ENCODE results near the gene FEM1C. TPM values are rescaled to one million over a fixed set of nuclear protein-coding genes. Genes with fewer than 3 reads are reported as not detected.

The FEM1C gene
- total and polyA plus RNA-seq, 3 experiments from 2014 or later: 2.9 to 14.7 (median 14.1) TPM

DNA sequence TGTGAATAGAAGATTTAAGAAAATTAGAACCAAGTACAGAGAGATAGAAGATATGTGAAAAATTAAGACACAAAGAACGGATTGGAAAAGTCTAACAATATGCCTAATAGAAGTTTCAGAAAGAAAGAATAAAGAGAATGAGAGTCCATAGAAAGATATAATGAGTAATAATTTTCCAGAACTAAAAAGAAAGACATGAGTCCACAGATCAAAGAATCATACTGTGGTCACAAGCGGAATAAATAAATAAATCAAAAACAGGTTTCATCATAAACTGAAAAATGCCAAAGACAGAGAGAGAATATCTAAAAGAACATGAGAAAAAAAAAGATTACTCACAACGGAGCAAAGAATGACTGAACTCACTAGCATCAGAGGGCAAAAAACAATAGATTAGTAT is 32.9 kb downstream of the FEM1C start:
- no peak for DNase-seq
- Mint-ChIP-seq H3K4me1 (no peaks in the 10 kb centered on the region), H3K9me3 (no peaks in the 10 kb centered on the region), H3K27me3 (peaks cover 0 to 4% of the 10 kb centered on the region in 2 donors), H3K36me3 (peaks cover 0 to 11% (median 5%) of the 10 kb centered on the region in 3 donors), H3K27ac (no peak overlapping the region), H3K4me3 (no peak overlapping the region)
- H3K4me3 ChIP-seq (ENCODE audit: low read length): no peak overlapping the region
- H3K27me3 ChIP-seq (ENCODE audit: insufficient read depth, low read length, poor library complexity, severe bottlenecking): no peaks in the 10 kb centered on the region
- no peaks in the 10 kb centered on the region for H3K9me3 ChIP-seq (ENCODE audit: low read length)
- ChIA-PET CTCF (no interaction called here), POLR2A (no interaction called here)
- H3K4me1 ChIP-seq (ENCODE audit: insufficient read depth, low read length): no peaks in the 10 kb centered on the region
- H3K27ac ChIP-seq (ENCODE audit: low read depth, low read length): no peak overlapping the region
- no peaks in the 10 kb centered on the region for H3K36me3 ChIP-seq (ENCODE audit: insufficient read depth, low read length)

- POLR2A ChIA-PET: no interaction called here
- H3K4me3 ChIP-seq (ENCODE audit: low read length): no peak overlapping the region
- DNase-seq: no peak
- H3K27ac Mint-ChIP-seq: no peak overlapping the region
- CTCF ChIA-PET: no interaction called here
- peaks cover 0 to 4% of the 10 kb centered on the region in 2 donors for H3K27me3 Mint-ChIP-seq
- H3K36me3 Mint-ChIP-seq: peaks cover 0 to 11% (median 5%) of the 10 kb centered on the region in 3 donors
- no peaks in the 10 kb centered on the region for H3K9me3 Mint-ChIP-seq
- H3K4me1 Mint-ChIP-seq: no peaks in the 10 kb centered on the region
- no peak overlapping the region for H3K27ac ChIP-seq (ENCODE audit: low read depth, low read length)
- no peaks in the 10 kb centered on the region for H3K36me3 ChIP-seq (ENCODE audit: insufficient read depth, low read length)
- H3K4me3 Mint-ChIP-seq: no peak overlapping the region
- no peaks in the 10 kb centered on the region for H3K9me3 ChIP-seq (ENCODE audit: low read length)
- no peaks in the 10 kb centered on the region for H3K4me1 ChIP-seq (ENCODE audit: insufficient read depth, low read length)
- no peaks in the 10 kb centered on the region for H3K27me3 ChIP-seq (ENCODE audit: insufficient read depth, low read length, poor library complexity, severe bottlenecking)
Measured at GRCh38 chr5:115510145-115510645, 34.4 kb downstream of the FEM1C start.

DNA sequence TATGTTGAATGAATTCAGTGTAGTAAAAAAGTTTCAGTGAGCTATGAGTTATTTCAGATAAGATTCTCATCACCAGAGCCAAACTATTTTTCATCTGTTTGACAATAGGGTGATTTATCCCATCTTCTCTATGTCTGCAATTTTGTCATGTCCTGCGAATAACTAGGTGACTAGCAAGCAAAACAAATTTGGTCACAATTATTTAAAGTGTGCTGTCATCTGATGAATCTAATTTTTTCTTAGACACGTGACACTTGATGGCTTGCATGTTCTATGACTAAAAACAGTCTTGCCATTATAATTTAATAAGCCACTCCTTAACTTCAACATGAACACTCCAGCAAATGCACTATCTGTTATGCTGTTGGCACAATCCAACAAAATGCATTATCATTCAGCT is 35.0 kb downstream of the FEM1C start:
- Histone ChIP-seq H3K27me3 (ENCODE audit: insufficient read depth, low read length, poor library complexity, severe bottlenecking) (no peaks in the 10 kb centered on the region), H3K27ac (ENCODE audit: low read depth, low read length) (no peak overlapping the region), H3K36me3 (ENCODE audit: insufficient read depth, low read length) (no peaks in the 10 kb centered on the region), H3K9me3 (ENCODE audit: low read length) (no peaks in the 10 kb centered on the region), H3K4me1 (ENCODE audit: insufficient read depth, low read length) (no peaks in the 10 kb centered on the region), H3K4me3 (ENCODE audit: low read length) (no peak overlapping the region)
- peaks cover 0 to 4% of the 10 kb centered on the region in 2 donors for H3K27me3 Mint-ChIP-seq
- H3K27ac Mint-ChIP-seq: no peak overlapping the region
- no peak overlapping the region for H3K4me3 Mint-ChIP-seq
- CTCF ChIA-PET: no interaction called here
- H3K36me3 Mint-ChIP-seq: peaks cover 0 to 11% (median 5%) of the 10 kb centered on the region in 3 donors
- POLR2A ChIA-PET: no interaction called here
- H3K9me3 Mint-ChIP-seq: no peaks in the 10 kb centered on the region
- no peak for DNase-seq
- no peaks in the 10 kb centered on the region for H3K4me1 Mint-ChIP-seq

- Mint-ChIP-seq H3K4me1 (no peaks in the 10 kb centered on the region), H3K27ac (no peak overlapping the region)
Measured at GRCh38 chr5:115507681-115508080, 36.9 kb downstream of the FEM1C start.

DNA sequence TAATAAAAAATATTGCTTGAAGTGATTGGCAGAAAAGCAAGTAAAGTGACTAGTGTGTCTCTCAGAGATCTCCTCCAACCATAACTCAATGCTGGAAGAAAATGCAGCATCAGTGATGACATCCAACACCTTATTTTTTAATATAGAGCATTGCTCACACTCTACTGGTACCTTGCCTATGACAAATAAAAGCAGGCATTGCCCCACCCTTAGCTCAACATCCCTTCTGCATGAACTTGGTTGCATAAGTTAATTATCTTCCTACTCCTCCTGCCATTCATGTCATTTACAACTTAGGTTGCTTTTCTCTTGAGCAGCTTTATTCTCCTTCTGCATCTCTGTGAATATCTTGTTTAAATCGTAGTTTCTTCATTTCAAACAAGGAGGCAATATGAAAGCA is 41.2 kb downstream of the FEM1C start:
- H3K27me3 Mint-ChIP-seq: peaks cover 0 to 6% of the 10 kb centered on the region in 2 donors
- peaks cover 0 to 2% (median 0%) of the 10 kb centered on the region in 5 donors for H3K9me3 Mint-ChIP-seq
- DNase-seq: no peak
- Histone ChIP-seq H3K4me3 (ENCODE audit: low read length) (no peak overlapping the region), H3K4me1 (ENCODE audit: insufficient read depth, low read length) (no peaks in the 10 kb centered on the region), H3K27me3 (ENCODE audit: insufficient read depth, low read length, poor library complexity, severe bottlenecking) (no peaks in the 10 kb centered on the region), H3K36me3 (ENCODE audit: insufficient read depth, low read length) (no peaks in the 10 kb centered on the region), H3K27ac (ENCODE audit: low read depth, low read length) (no peak overlapping the region), H3K9me3 (ENCODE audit: low read length) (no peaks in the 10 kb centered on the region)
- POLR2A ChIA-PET: no interaction called here
- no peak overlapping the region for H3K27ac Mint-ChIP-seq
- no peak overlapping the region for H3K4me3 Mint-ChIP-seq
- H3K4me1 Mint-ChIP-seq: no peaks in the 10 kb centered on the region
- CTCF ChIA-PET: no interaction called here
- no peaks in the 10 kb centered on the region for H3K36me3 Mint-ChIP-seq

More at GRCh38 chr5:115507681-115508080, 36.9 kb downstream of the FEM1C start:
- Histone ChIP-seq H3K4me1 (ENCODE audit: insufficient read depth, low read length) (no peaks in the 10 kb centered on the region), H3K27me3 (ENCODE audit: insufficient read depth, low read length, poor library complexity, severe bottlenecking) (no peaks in the 10 kb centered on the region), H3K9me3 (ENCODE audit: low read length) (no peaks in the 10 kb centered on the region), H3K36me3 (ENCODE audit: insufficient read depth, low read length) (no peaks in the 10 kb centered on the region), H3K27ac (ENCODE audit: low read depth, low read length) (no peak overlapping the region), H3K4me3 (ENCODE audit: low read length) (no peak overlapping the region)
- Mint-ChIP-seq H3K27me3 (peaks cover 4 to 5% of the 10 kb centered on the region in 2 donors), H3K4me3 (no peak overlapping the region), H3K36me3 (peaks cover 0 to 5% (median 3%) of the 10 kb centered on the region in 3 donors), H3K9me3 (peaks cover 0 to 2% (median 0%) of the 10 kb centered on the region in 5 donors)
- no peak for DNase-seq
- CTCF ChIA-PET: no interaction called here
- POLR2A ChIA-PET: no interaction called here

DNA sequence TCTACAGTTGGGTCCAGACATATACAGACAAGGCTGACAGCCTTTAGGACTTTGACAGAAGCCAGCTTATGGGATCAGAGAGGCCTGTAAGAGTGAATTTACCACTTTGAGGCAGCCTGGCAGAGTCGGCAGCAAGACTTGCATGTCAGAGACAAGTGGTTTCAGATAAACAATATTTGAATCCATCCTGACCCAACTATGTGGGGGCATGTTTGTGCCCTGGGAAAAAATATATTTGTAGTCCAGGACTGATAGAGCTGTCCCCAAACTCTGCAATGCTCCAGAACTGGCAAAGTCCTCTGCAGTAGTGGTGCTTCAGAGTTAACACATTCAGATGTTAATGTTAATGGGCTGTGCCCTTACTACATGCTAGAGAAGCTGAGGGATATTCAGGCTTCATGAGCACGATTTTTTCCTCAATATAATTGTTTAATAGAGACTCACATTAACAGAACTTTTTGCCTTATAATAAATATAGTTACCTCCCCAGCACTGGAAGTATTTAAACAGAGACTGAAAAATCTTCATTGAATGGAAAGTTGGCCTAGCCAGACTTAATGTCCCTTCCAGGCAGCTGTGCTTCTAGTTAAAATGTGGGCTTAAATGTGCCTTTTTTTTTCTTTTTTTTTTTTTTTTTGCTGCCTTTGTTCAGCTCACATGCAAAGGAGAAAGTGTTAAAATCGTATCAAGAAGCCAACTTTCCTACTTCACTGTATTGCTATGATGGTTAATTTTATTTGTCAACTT is 42.9 kb downstream of the FEM1C start:
- Histone ChIP-seq H3K9me3 (ENCODE audit: low read length) (no peaks in the 10 kb centered on the region), H3K4me3 (ENCODE audit: low read length) (no peak overlapping the region), H3K27me3 (ENCODE audit: insufficient read depth, low read length, poor library complexity, severe bottlenecking) (no peaks in the 10 kb centered on the region), H3K4me1 (ENCODE audit: insufficient read depth, low read length) (no peaks in the 10 kb centered on the region), H3K27ac (ENCODE audit: low read depth, low read length) (no peak overlapping the region), H3K36me3 (ENCODE audit: insufficient read depth, low read length) (no peaks in the 10 kb centered on the region)
- no peaks in the 10 kb centered on the region for H3K4me1 Mint-ChIP-seq
- ChIA-PET POLR2A (no interaction called here), CTCF (no interaction called here)
- H3K36me3 Mint-ChIP-seq: no peaks in the 10 kb centered on the region
- H3K27me3 Mint-ChIP-seq: peaks cover 6% of the 10 kb centered on the region in 2 donors
- H3K4me3 Mint-ChIP-seq: no peak overlapping the region
- H3K27ac Mint-ChIP-seq: no peak overlapping the region
- H3K9me3 Mint-ChIP-seq: peaks cover 0 to 2% (median 0%) of the 10 kb centered on the region in 5 donors
- DNase-seq: no peak

DNA sequence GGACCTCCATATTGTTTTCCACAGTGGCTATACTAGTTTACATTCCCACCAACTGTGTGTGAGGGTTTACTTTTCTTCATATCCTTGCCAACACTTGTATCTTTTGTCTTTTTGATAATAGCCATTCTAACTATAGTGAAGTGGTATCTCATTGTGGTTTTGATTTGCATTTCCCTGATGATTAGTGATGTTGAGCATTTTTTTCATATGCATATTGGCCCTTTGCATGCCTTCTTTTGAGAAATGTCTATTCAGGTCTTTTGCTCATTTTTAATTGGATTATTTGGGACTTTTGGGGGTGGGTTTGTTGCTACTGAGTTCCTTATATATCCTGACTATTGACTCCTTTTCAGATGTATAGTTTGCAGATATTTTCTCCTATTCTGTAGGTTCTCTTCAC is 44.4 kb downstream of the FEM1C start:
- H3K27me3 Mint-ChIP-seq: peaks cover 6 to 9% of the 10 kb centered on the region in 2 donors
- Histone ChIP-seq H3K36me3 (ENCODE audit: insufficient read depth, low read length) (no peaks in the 10 kb centered on the region), H3K27ac (ENCODE audit: low read depth, low read length) (no peak overlapping the region), H3K4me1 (ENCODE audit: insufficient read depth, low read length) (no peaks in the 10 kb centered on the region), H3K27me3 (ENCODE audit: insufficient read depth, low read length, poor library complexity, severe bottlenecking) (no peaks in the 10 kb centered on the region), H3K4me3 (ENCODE audit: low read length) (no peak overlapping the region), H3K9me3 (ENCODE audit: low read length) (no peaks in the 10 kb centered on the region)
- CTCF ChIA-PET: no interaction called here
- peaks cover 0 to 2% (median 0%) of the 10 kb centered on the region in 5 donors for H3K9me3 Mint-ChIP-seq
- no peak for DNase-seq
- POLR2A ChIA-PET: no interaction called here
- no peaks in the 10 kb centered on the region for H3K4me1 Mint-ChIP-seq
- no peaks in the 10 kb centered on the region for H3K36me3 Mint-ChIP-seq
- H3K27ac Mint-ChIP-seq: no peak overlapping the region
- H3K4me3 Mint-ChIP-seq: no peak overlapping the region

DNA sequence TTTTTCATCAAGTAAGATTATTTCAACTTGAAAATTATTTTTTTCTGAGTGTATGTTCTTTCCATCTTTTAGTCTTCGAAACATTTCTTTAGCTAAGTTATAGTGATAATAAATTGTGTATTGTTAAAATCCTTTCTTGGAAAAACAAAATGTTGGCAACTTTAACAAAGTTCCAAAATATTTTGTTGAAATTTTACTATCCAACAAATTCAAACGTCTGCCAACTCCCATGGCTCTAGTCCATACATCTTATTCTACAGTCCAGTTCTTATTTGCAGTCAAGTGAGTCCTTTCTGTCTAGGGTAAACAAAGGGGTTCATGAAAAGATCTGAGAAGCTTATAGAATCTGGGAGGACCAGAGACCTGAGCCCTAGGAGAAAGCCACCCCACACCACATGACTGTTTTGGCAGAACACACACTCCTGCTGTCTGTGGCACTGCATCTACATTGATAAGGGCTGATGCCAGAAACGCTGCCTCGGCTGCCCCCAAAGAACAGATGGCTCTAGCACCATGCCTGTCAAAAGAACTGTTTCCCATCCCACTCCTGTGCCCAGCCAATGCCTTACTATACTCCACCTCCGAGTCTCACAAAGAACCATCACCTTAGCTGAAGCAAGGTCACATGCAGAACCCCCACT is 47.5 kb downstream of the FEM1C start:
- Histone ChIP-seq H3K9me3 (ENCODE audit: low read length) (no peaks in the 10 kb centered on the region), H3K4me3 (ENCODE audit: low read length) (no peak overlapping the region), H3K27me3 (ENCODE audit: insufficient read depth, low read length, poor library complexity, severe bottlenecking) (no peaks in the 10 kb centered on the region), H3K4me1 (ENCODE audit: insufficient read depth, low read length) (no peaks in the 10 kb centered on the region), H3K27ac (ENCODE audit: low read depth, low read length) (no peak overlapping the region), H3K36me3 (ENCODE audit: insufficient read depth, low read length) (no peaks in the 10 kb centered on the region)
- CTCF ChIA-PET: no interaction called here
- Mint-ChIP-seq H3K4me1 (peaks cover 0 to 5% (median 0%) of the 10 kb centered on the region in 3 donors), H3K9me3 (peaks cover 0 to 2% (median 0%) of the 10 kb centered on the region in 5 donors), H3K4me3 (no peak overlapping the region), H3K27ac (no peak overlapping the region), H3K27me3 (peaks cover 2 to 32% of the 10 kb centered on the region in 2 donors), H3K36me3 (no peaks in the 10 kb centered on the region)
- DNase-seq: no peak
- POLR2A ChIA-PET: no interaction called here
